ENCODE data around the gene HEXIM2. TPM values are rescaled to one million over a fixed set of nuclear protein-coding genes. Genes with fewer than 3 reads are reported as not detected.

HEXIM2 gene
- total and polyA plus RNA-seq, 2 of the 13 experiments (the other 11 are each of a cell fraction or from before 2014, with no cell fraction given): 27.1 to 32.4 TPM

DNA sequence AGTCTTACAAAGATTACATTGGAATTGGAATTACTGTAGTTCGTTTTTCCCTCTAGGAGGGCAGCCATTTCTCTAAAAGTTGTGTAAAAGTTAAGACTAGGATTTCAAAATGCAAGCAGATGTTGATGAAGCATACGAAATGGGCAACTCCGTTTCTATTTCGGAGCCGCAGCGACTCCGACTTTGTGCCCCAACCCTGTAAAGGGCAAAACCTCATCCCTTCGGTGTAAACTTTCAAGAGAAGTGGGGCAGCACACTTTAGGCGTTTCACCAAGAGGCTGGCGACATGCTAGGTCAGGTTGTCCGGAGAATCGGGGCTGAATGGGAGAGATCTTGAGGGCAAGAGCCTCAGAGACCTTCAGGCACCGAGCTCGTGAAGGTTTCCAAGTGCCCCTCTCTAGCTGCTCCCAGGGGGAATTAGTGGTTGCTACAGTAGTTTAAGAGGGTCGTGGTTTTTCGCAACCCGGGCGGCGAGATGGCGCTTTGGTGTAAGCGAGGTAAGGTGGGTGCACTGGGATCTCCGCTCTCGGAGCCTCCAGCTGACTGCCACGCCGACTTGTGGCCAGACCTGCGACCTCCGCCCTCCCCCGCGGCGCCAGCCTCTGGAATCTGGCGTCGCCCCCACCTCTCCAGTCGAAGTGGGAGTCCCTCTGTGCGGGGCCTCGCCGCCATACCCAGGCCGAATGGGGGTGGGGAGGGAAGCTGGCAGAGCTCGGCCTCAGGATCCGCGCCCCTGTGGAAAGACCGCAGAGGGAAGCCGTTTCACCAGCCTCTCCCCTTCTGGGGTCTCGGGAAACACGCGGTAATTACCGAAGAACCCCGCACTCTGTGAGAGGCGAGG is 1.0 kb upstream of the HEXIM2 start (continued):
- TF ChIP-seq, protein P1, sequence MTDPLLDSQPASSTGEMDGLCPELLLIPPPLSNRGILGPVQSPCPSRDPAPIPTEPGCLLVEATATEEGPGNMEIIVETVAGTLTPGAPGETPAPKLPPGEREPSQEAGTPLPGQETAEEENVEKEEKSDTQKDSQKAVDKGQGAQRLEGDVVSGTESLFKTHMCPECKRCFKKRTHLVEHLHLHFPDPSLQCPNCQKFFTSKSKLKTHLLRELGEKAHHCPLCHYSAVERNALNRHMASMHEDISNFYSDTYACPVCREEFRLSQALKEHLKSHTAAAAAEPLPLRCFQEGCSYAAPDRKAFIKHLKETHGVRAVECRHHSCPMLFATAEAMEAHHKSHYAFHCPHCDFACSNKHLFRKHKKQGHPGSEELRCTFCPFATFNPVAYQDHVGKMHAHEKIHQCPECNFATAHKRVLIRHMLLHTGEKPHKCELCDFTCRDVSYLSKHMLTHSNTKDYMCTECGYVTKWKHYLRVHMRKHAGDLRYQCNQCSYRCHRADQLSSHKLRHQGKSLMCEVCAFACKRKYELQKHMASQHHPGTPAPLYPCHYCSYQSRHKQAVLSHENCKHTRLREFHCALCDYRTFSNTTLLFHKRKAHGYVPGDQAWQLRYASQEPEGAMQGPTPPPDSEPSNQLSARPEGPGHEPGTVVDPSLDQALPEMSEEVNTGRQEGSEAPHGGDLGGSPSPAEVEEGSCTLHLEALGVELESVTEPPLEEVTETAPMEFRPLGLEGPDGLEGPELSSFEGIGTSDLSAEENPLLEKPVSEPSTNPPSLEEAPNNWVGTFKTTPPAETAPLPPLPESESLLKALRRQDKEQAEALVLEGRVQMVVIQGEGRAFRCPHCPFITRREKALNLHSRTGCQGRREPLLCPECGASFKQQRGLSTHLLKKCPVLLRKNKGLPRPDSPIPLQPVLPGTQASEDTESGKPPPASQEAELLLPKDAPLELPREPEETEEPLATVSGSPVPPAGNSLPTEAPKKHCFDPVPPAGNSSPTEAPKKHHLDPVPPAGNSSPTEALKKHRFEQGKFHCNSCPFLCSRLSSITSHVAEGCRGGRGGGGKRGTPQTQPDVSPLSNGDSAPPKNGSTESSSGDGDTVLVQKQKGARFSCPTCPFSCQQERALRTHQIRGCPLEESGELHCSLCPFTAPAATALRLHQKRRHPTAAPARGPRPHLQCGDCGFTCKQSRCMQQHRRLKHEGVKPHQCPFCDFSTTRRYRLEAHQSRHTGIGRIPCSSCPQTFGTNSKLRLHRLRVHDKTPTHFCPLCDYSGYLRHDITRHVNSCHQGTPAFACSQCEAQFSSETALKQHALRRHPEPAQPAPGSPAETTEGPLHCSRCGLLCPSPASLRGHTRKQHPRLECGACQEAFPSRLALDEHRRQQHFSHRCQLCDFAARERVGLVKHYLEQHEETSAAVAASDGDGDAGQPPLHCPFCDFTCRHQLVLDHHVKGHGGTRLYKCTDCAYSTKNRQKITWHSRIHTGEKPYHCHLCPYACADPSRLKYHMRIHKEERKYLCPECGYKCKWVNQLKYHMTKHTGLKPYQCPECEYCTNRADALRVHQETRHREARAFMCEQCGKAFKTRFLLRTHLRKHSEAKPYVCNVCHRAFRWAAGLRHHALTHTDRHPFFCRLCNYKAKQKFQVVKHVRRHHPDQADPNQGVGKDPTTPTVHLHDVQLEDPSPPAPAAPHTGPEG (CRISPR knock-in tag; IDR thresholded peaks at IDR 0.05): peak; percentile 92
- TF ChIP-seq, protein P2, sequence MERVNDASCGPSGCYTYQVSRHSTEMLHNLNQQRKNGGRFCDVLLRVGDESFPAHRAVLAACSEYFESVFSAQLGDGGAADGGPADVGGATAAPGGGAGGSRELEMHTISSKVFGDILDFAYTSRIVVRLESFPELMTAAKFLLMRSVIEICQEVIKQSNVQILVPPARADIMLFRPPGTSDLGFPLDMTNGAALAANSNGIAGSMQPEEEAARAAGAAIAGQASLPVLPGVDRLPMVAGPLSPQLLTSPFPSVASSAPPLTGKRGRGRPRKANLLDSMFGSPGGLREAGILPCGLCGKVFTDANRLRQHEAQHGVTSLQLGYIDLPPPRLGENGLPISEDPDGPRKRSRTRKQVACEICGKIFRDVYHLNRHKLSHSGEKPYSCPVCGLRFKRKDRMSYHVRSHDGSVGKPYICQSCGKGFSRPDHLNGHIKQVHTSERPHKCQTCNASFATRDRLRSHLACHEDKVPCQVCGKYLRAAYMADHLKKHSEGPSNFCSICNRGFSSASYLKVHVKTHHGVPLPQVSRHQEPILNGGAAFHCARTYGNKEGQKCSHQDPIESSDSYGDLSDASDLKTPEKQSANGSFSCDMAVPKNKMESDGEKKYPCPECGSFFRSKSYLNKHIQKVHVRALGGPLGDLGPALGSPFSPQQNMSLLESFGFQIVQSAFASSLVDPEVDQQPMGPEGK (CRISPR knock-in tag; IDR thresholded peaks at IDR 0.05): peak; percentile 99
- TF ChIP-seq, protein P3, sequence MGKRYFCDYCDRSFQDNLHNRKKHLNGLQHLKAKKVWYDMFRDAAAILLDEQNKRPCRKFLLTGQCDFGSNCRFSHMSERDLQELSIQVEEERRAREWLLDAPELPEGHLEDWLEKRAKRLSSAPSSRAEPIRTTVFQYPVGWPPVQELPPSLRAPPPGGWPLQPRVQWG (CRISPR knock-in tag; IDR thresholded peaks at IDR 0.05; ENCODE audit: borderline replicate concordance, low read depth): no peak; the same call in 1 of the 2 replicates
- TF ChIP-seq, protein P4, sequence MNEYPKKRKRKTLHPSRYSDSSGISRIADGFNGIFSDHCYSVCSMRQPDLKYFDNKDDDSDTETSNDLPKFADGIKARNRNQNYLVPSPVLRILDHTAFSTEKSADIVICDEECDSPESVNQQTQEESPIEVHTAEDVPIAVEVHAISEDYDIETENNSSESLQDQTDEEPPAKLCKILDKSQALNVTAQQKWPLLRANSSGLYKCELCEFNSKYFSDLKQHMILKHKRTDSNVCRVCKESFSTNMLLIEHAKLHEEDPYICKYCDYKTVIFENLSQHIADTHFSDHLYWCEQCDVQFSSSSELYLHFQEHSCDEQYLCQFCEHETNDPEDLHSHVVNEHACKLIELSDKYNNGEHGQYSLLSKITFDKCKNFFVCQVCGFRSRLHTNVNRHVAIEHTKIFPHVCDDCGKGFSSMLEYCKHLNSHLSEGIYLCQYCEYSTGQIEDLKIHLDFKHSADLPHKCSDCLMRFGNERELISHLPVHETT (CRISPR knock-in tag; conservative IDR thresholded peaks at IDR 0.05): no peak
- TF ChIP-seq SKI (IDR thresholded peaks at IDR 0.05; ENCODE audit: partially characterized antibody) (peak; percentile 20), ZNF790 (CRISPR knock-in tag; IDR thresholded peaks at IDR 0.05; ENCODE audit: borderline replicate concordance) (no peak; the same call in 1 of the 2 replicates), MEF2D (CRISPR knock-in tag; IDR thresholded peaks at IDR 0.05) (peak; percentile 73; the same call in 1 of the 2 replicates), FOXA3 (CRISPR knock-in tag; IDR thresholded peaks at IDR 0.05) (no peak), ATF1 (CRISPR knock-in tag; IDR thresholded peaks at IDR 0.05) (no peak)
- TF ChIP-seq, protein P5, sequence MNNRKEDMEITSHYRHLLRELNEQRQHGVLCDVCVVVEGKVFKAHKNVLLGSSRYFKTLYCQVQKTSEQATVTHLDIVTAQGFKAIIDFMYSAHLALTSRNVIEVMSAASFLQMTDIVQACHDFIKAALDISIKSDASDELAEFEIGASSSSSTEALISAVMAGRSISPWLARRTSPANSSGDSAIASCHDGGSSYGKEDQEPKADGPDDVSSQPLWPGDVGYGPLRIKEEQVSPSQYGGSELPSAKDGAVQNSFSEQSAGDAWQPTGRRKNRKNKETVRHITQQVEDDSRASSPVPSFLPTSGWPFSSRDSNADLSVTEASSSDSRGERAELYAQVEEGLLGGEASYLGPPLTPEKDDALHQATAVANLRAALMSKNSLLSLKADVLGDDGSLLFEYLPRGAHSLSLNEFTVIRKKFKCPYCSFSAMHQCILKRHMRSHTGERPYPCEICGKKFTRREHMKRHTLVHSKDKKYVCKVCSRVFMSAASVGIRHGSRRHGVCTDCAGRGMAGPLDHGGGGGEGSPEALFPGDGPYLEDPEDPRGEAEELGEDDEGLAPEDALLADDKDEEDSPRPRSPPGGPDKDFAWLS (CRISPR knock-in tag; IDR thresholded peaks at IDR 0.05; ENCODE audit: borderline replicate concordance): peak; percentile 97; the same call in 1 of the 2 replicates
- TF ChIP-seq, protein P6, sequence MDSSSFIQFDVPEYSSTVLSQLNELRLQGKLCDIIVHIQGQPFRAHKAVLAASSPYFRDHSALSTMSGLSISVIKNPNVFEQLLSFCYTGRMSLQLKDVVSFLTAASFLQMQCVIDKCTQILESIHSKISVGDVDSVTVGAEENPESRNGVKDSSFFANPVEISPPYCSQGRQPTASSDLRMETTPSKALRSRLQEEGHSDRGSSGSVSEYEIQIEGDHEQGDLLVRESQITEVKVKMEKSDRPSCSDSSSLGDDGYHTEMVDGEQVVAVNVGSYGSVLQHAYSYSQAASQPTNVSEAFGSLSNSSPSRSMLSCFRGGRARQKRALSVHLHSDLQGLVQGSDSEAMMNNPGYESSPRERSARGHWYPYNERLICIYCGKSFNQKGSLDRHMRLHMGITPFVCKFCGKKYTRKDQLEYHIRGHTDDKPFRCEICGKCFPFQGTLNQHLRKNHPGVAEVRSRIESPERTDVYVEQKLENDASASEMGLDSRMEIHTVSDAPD (CRISPR knock-in tag; IDR thresholded peaks at IDR 0.05): no peak
